Left colon (tissue), 2 donors: ENCODE data around the gene LY6G5B. TPM values are rescaled to one million over a fixed set of nuclear protein-coding genes. Genes with fewer than 3 reads are reported as not detected.

Experiments
- ATAC-seq: fragments of 200-7000 bp; cut with Tn5 transposase; one replicate; pipeline ENCODE4 v1.9.1; 2020; ENCODE audit warnings: mild to moderate bottlenecking, moderate library complexity
- DNase-seq, 2 donors: peaks; one replicate each; pipeline ENCODE4 v3.0.0-alpha.2; 2020
- intact Hi-C, 2 donors: fragments of 100-400 bp; cut with DNase I in 1 of 2; cut with micrococcal nuclease in 1 of 2; formaldehyde crosslinking; loops; one replicate each; pipeline versions ENCODE4 v1.11.2 to v1.14.0; 2022; cut with DNase I, micrococcal nuclease
- total RNA-seq, 2 donors: library from RNA; stranded (reverse); fragmentation: NEBNext Ultra II Directional; extraction: Animal tissue kit (Norgen Biotek cat#: 25700); gene quantifications; one replicate each; pipeline ENCODE4 v1.2.1, GENCODE V29; 2021
- donor health status: DM: no; HTN: no; CAD: no.
- donor health status: DM: yes; HTN: yes; CAD: no.

LY6G5B gene
- total RNA-seq, 2 donors from 2014 or later: 8.7 to 9.9 TPM

DNA sequence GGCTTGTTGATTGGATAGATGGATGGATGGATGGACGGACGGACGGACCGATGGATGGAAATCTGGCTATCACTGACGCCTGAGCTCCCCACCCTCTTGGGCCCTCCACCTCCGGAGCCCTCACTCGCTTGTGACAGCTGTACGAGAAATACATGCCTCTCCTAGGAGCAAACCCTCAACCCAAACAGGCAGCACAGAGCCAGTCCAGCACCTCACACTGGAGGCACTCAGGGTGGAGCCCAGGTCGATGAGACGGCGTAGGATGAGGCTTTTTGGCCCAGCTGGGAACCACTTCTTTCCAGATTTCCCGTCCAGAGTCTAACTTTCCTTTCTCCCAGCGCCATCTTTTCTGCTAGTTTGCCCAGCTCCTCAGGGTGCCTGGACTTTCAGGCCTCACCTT is 13.8 kb downstream of the LY6G5B start:
- no peak for ATAC-seq
- no peak for DNase-seq
- intact Hi-C loops: loop anchor here in 1 of 2 donors (5.0 kb wide), 1 partner anchor 84 kb away; no protein-coding TSS in a partner anchor

DNA sequence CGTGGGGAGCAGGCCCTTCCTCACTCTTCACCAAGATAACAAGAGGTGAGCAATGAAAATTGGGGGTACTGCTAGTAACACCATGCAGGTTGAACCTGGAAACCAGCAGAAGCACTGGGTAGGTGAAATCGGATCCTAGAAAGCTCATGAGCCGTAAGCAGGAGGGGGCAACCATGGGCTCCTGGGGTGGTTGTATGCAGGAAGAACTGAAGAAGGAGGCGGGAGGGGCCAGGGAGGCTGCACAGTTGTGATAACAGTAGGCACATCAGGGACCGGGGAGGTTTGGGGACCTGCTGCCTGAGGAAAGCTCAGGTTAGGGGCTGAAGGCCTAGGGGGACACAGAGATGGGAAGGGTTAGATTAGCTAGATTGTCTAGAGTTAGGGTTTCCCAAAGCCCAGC is 16.7 kb downstream of the LY6G5B start:
- intact Hi-C loops: no loop called here
- DNase-seq: no peak
- no peak for ATAC-seq

DNA sequence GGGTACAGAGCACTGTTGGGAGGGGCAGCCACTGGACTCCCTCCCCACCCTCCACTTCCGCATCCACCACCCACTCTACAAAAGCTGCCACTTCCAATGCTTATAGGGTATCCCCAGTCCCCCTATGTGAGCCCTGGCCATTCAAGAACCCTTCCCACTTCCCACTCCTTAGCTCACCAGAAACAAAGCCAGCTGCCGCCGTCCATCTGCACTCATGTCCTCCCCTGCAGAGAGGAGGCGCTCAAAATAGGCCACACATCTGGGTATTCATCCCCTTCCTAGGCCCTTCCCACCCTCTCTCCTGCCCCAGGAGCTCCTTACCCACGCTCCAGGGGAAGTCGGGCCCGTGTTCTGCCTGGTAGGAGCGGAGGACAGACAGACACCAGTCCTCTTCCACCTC is 17.5 kb downstream of the LY6G5B start:
- DNase-seq (no peak), ATAC-seq (no peak)
- intact Hi-C loops: no loop called here

DNA sequence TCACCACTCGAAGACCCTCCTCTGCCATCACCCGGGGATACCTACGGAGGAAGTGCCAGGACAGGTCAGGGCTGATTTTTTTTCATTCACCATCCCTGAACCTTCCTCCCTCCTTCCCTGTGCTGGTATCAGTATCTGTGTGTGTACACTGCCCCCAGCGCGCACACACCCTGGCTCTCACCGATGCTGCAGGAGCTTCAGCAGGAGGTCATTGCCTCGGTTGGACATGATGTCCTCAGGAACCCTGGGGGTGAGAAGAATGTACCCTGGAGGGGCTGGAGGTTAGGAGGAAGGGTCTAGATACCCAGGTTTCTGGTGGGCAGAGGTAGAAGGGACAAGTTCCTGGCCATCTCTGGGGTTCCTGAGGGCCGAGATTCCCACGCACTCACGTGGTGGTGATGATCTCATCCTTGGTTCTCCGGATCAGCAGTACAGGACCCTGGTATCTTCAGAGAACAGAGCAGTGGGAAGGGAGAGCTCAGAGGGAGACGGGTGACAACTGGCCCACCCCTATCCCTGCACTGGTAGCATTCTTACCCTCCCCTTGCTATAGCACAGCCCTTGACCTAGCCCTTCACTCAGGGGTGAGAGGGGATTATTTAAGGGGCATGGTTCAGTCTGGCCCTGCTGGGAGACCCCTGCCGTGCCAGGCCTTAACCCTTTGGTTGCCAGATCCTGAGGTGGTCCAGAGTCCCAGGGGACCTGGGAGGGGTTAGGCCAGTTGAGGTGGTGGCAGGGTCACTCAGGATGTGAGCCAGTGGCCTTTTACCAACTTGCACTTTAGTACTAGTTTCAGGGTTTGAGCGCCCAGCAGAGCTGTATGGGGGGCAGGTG is 18.3 kb downstream of the LY6G5B start:
- no peak for DNase-seq
- no peak for ATAC-seq
- intact Hi-C loops: no loop called here

DNA sequence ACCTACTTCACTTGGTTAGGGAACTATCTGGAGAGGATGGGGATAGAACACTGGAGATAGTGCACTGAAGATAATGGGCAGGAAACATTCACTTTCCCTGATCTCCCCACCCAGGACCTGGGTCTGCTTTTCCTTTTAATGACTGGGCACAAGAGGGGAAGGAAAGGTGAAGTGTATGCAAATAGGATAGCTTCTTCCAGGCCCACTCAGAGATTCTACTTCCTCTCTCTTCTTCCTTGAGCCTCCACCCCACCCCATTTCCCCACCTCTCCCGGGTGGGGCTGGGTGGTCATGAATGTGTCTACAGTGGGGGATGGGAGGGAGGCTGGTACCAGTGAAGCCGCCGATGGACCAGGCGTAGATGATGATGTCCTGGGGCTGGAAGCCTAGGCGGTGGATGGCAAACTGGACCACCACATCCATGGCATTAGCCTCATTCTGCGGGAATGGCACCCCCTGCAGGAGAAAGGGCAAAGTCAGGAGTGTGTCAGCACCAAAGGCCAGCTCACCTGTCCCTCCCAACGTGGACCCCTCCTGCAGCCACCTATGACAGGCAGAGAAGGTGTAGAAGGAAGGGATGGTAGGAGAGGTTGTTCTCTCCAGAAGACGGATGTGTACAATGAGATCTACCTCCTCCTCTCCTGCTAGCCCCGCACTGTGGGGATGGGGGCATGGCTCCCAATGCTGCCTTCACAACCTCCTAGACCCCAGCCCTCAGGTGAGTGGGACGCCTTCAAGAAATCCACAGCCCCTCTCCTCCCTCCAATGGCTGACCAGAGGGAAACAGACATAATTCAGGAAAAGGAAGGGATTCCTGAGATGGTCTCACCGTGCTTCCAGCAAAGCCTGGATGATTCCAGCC is 19.7 kb downstream of the LY6G5B start:
- ATAC-seq (no peak), DNase-seq (no peak)
- intact Hi-C loops: no loop called here

DNA sequence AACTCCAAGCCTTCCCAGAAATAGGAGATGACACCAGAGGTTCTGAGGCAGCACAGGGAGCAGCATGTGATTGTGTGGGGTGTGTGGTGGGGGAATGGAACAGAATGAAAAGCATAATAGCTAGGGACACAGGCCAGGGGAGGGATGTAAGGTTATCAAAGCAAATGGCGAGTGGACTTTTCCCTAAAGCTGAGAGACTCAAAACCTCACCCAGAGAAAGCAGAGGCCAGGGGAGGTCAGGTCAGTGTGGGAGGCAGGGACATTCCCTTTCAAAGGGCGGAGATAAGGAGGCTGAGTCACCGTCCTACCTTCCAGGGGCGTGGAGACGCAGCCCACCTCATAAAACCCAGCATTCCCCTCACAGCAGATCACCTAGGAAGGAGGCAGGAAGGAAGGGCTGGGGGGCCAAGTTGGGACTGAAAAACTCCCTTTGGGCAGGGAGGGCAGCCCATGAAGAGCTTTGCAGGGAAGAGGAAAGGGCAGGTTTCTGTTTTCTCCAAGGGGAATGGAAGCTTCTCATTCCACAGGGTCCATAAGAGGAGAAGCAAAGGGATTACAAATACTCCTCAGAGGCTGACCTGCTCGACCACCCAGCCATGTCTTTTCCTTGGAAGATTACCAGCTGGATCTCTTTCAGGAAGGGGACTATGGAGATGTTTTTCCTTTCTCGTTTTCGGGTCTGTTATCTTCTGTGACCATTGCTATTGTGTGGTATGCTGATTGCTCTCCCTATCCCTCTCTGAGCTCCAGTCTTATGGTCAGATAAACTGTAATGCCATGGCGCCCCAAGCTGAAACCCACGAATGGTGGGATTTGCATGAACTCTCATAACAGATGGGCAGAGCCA is 20.7 kb downstream of the LY6G5B start:
- ATAC-seq (peak; percentile 90), DNase-seq (peak in 1 of 2 donors; percentile 57)
- intact Hi-C loops: no loop called here

DNA sequence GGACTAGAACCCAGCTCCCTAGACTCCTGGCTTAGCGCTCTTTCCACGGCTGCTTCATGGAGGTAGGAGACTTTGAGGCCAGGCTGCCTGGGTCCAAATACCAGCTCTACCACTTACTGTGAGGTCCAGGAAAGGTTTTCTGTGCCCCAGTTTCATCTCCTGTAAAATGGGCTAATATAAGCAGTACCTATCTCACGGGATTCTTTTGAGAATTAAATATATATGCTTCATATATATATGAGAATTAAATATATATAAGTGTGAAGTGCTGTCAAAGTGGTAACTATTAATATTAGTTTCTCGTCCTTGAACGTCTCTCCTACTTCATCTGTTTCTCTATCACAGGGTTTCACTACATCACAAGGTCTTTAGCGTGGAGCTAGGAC is 21.3 kb downstream of the LY6G5B start:
- no peak for ATAC-seq
- intact Hi-C loops: no loop called here

DNA sequence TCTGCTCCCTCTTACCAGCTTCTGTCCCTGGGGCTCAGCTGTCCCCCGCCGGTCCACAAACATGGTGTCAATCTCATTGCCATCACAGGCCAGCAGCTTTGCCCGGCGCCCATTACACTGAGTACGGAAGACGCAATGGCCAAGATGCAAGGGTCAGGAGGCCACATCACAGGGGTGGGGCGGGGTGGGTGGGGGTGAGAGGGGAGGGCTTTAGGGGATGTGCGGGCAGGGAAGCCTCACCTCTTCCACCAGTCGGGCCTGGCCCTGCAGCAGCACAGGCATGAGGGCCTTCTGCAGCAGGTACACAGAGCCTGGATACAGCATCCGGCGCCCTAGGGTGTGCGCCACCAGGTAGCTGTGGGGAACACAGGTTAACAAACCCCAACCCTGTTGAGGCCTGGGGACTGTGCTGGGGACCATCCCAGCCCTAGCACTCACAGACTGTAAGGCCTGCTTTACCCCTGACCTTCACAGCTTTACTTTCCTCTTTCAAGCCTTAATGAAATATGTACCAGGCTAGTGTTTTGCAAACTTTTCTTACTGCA is 21.9 kb downstream of the LY6G5B start:
- DNase-seq (no peak), ATAC-seq (no peak)
- intact Hi-C loops: no loop called here

More for the DNA sequence above, 21.3 kb downstream of the LY6G5B start:
- no peak for DNase-seq

DNA sequence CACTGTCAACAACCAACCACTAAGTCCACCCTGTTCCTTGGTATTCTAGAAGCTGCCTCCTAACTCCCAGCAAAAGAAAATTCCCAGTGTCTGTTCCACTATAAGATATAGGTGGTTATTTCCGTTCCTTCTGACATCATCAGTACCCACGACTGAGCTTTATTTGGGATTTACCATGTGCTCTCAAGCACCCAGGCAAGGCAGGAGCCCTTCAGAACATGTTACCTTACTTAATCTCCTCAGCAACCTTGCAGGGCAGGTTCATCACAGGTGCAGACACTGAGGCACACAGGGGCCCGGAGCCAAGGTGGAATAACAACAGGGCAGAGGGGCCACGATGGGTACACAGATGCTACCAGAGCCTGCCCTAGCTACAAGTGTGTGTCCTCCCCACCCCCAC is 22.6 kb downstream of the LY6G5B start:
- ATAC-seq (no peak), DNase-seq (no peak)
- intact Hi-C loops: no loop called here

DNA sequence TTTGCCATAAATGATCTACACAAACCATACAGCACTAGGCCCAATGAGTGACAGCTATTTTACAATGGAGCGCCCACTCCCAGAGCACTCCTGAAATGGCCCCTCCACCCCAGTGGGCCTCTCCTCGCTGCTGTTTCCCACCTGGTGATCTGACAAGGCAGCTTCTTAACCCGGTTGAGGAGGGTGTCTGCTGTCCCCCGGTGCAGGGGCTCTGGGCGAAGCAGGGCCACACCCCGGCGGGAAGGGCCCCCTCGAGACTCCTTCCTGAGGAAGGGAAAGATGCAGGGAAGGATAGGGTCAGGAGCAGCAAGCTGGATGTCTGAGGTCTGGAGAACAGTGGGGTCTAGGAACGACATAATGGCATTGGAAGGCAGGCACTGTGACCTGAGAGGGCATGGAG is 23.1 kb downstream of the LY6G5B start:
- no peak for ATAC-seq
- intact Hi-C loops: no loop called here
- DNase-seq: no peak

DNA sequence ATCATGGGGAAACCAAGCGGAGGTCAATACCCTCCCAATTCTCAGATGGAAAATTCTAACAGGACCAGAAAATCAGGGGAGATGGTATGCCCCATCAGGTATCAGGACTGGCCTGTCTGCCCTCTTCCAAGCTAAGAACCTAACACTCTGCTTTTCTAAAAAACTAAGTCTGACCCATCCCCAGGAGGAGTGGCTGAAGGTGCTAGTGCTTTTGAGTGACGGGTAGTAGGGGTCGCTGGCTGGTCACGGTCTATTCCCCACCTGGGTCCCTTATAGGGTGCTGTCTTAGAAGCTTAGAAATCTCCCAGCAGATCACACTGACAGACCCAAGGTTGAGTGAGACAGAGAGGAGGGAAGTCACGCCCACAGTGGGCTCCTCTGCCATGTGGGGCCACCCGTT is 23.8 kb downstream of the LY6G5B start:
- intact Hi-C loops: no loop called here
- no peak for DNase-seq
- no peak for ATAC-seq

DNA sequence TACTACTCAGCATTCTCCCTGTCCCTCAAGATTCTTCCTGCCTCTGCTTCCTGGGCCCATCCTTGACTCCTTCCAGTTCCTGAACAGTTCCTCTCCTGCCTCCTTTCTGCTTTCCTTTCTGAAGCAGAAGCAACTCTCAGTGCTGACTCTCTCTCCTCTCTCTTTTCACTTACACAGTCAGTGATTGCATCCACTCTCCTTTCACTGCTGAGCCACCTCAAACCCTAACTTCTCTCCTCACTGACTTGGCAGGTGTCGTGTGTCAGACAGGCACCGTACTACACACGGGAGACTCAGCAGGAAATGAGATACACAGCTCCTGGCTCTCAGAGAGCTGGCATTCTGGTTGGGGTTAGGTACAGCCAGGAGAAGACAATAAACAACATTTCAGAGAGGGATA is 27.8 kb downstream of the LY6G5B start:
- ATAC-seq: no peak
- DNase-seq: no peak
- intact Hi-C loops: no loop called here

DNA sequence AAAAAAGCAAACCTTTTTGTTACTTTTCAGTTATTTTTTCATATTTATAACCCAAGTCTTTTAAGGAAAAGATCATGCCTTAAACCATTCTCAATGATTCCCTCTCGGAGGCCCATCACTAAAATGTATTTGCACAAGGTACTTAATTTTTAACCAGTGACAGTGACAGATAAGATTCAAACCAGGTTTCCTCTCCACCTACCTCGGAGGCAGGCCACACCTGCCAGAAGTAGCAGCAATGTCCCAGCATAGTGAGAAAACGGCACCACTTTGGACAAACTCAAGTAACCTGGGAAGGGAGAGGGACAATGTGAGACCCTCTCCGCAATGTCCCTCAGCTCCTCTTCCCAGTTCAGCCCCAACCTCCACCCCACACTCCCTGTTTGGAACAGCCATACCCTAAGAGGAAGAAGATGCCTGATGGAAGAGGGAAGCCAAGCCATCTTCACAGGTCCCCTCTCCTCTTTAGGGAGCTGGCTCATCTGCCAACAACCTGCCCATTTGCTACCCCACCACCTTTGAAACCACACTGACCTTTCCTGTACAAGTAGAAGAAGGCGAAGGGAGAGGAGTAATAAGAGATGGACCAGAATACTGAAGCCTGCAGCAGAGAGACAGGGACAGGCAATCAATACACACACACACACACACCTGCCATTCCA is 31.1 kb downstream of the LY6G5B start:
- DNase-seq: no peak
- intact Hi-C loops: no loop called here
- no peak for ATAC-seq

DNA sequence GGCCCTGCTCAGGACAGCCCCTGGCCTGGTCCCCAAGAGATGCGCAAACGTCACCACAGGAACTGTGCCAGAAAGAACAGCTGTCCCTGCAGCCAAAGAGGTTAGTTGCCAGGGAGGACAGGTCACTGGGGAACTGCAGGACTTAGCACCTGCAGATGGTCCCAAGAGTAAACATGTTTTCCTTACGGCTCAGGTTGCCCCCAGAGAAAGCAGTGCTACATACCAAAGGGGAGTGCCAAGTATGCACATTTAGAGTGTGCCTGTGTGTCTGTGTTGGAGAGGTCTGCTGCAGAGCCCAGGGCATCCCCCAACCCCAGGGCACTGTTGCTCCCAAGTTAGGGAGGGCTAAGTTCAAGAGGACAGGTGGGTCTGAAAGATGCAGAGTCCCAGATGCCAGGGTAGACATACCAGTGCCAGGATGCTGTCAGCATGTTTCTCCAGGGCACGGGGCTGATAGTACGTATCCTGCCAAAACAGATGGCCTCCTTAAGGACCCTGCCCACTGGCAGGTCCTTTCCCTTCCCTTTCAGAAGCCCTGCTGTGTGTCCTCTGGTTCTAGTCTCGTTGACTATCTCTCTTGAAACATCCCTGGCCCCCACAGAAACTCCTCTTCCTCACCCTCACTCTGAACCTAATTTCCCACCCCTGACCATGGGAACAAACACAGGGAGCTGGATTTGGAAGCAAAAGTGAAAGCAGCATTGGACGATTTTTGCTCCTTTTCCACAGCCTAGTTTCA is 32.1 kb downstream of the LY6G5B start:
- ATAC-seq (peak; percentile 5), DNase-seq (peak in 1 of 2 donors; percentile 33)
- intact Hi-C loops: no loop called here

DNA sequence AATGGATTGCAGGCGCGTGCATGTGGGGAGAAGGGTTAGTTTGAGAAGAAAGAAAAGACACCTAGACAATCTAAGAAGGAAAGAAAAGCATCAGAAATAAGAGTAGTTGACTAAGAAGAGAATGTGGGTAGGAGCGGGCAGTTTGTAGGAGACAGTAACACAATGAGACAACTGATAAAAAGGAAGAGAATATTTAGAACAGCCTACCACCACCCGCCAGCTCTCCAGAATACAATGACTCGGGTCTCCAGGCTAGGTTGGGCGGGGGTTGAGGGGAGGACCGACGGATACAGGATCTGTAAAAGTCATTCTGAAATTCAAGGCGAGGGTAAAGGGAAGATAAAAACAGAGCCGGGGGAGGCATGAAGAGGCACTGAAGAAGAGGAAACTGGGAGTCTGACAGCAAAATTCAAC is 32.6 kb downstream of the LY6G5B start:
- ATAC-seq (peak; percentile 15), DNase-seq (no peak)
- intact Hi-C loops: no loop called here

DNA sequence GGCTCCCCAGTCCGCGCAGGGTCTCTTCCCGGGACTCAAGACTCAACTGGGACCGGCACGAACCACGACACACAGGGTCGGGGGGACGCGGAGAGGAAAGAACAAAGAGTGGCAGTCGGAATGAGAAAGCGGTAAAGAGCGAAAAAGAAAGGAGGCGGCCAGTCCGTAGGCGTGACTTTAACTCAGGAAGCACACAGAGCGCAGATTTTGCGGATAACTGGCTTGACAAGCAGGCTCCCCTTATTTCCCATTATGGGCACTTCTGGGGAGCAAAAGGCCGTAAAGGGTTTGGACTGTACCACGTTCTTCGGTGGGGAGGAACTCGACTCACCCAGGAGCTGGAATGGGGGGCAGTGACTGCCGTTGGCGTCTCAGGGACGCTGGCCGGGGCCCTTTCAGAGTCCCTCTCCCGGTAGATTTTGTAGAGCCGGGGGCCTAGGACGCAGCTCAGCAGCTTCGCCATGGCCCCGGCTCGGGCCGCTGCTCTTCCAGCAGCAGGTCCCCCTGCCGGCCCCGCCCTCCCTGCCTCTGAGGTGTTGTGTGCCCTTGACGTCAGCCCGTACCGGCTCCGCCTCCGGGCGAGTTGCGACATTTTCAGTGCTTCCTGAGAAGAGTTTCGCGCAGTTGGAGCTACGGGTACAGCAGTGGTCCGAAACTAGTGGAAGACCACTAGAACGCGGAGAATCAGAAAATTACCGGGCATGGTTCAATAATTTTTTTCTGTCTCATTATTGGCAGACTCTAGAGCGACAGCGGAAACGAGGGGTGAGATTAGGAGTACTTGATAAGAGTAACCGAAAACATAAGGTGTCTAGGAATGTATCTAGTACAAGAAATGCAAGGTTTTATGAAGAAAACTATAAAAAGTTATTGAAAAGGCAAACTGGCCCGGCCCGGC is 33.3 kb downstream of the LY6G5B start, which contains the start of gene ABHD16A:
TSS of gene ABHD16A (minus strand) at position 506 of the 898 bp plus-strand sequence. CDS start at position 463, 43 bp downstream.
- ATAC-seq: peak; percentile 98
- intact Hi-C loops: no loop called here
- peak; percentile 99 for DNase-seq

DNA sequence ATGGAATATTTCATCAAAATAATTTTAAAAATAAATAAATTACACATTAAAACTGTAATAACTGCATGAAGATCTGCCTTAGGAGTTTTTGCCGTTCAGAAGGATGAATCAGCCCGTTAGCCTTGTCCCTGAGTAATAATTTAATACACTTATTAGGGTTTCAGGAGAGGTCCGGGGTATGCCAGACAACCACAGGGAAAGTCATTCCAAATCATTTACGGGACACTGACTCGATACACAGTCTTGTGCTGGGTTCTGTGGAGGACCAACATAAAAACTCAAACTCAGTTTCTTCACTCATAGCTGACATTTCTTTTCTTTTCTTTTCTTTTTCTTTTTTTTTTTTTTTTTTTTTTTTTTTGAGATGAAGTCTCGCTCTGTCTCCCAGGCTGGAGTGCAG is 36.2 kb downstream of the LY6G5B start:
- intact Hi-C loops: no loop called here

More for the DNA sequence above, 36.2 kb downstream of the LY6G5B start:
- ATAC-seq (no peak), DNase-seq (no peak)
